A549 (cell line): Measurements from ENCODE around the gene F5. TPM values are rescaled to one million over a fixed set of nuclear protein-coding genes. Genes with fewer than 3 reads are reported as not detected.

Experiments used
- ATAC-seq, 2 experiments: fragments of 200-7000 bp in 1 of 2; fragments of >200 bp in 1 of 2; cut with Nextera tagmentation in 1 of 2; cut with Tn5 transposase in 1 of 2; 3 replicates each; pipeline versions ENCODE4 v1.8.0 to v1.9.1; 2018 to 2020; ENCODE audit warnings: mild to moderate bottlenecking in 1 of 2, moderate library complexity in 1 of 2
- CTCF ChIA-PET: fragments of 300-600 bp; sonication (Branson Sonifier 250); formaldehyde crosslinking; extraction: SDS; loops from one replicate; lab custom pipeline; 2021; ENCODE audit warnings: antibody characterized with exemption, inconsistent platforms; lab: Yijun Ruan, JAX
- POLR2A ChIA-PET: fragments of 350-600 bp; formaldehyde crosslinking; extraction: SDS; loops from one replicate; lab custom pipeline; 2021; ENCODE audit warnings: antibody characterized with exemption, inconsistent platforms; lab: Yijun Ruan, JAX
- DNase-seq, 2 experiments: peaks; one replicate each; pipeline versions ENCODE4 v3.0.0 to v3.0.0-alpha.2; 2011 to 2016; ENCODE audit warnings: low read depth in 1 of 2, low spot score in 1 of 2
- FAIRE-seq: peaks from 2 replicates; lab custom pipeline; 2011; peaks lifted over from hg19 to GRCh38; lab: Jason Lieb, UNC
- H3K27ac ChIP-seq, 2 experiments: fragments of >200 bp; sonication (Bioruptor Twin); formaldehyde crosslinking; 3 replicates each; pipeline ENCODE4 v1.5.1; 2016 to 2017
- H3K4me1 ChIP-seq: fragments of >200 bp; sonication (Bioruptor Twin); formaldehyde crosslinking; 3 replicates; pipeline ENCODE4 v1.6.1; 2016
- H3K4me2 ChIP-seq: fragments of >200 bp; sonication (Bioruptor Twin); formaldehyde crosslinking; 3 replicates; pipeline ENCODE4 v1.6.1; 2016
- H3K4me3 ChIP-seq: fragments of >200 bp; sonication (Bioruptor Twin); formaldehyde crosslinking; 3 replicates; pipeline ENCODE4 v1.5.1; 2016
- H3K9me3 ChIP-seq: fragments of >200 bp; sonication (Bioruptor Twin); formaldehyde crosslinking; 3 replicates; pipeline ENCODE4 v1.6.1; 2016
- CBX2 ChIP-seq: fragments of 200-600 bp; sonication (generic); IDR thresholded peaks from 2 replicates; pipeline ENCODE4 v1.6.1; 2016; ENCODE audit warnings: low read depth, mild to moderate bottlenecking, borderline replicate concordance
- EHMT2 ChIP-seq: fragments of 200-600 bp; sonication (generic); IDR thresholded peaks from 2 replicates; pipeline ENCODE4 v1.6.1; 2016; ENCODE audit warnings: antibody characterized with exemption, low read depth, mild to moderate bottlenecking, moderate library complexity
- EP300 ChIP-seq, 2 experiments: fragments of >200 bp; sonication (Bioruptor Twin); formaldehyde crosslinking; IDR thresholded peaks; 2 replicates in 1 of 2; 3 replicates in 1 of 2; pipeline ENCODE4 v1.6.1; 2016 to 2017
- FOSL2 ChIP-seq, 2 experiments: fragments of 450-650 bp in 1 of 2; fragments of >200 bp in 1 of 2; sonication (Bioruptor Twin) in 1 of 2; formaldehyde crosslinking; IDR thresholded peaks; 2 replicates each; pipeline versions ENCODE4 v1.5.0 to v1.6.1; 2016 to 2020; ENCODE audit warnings: mild to moderate bottlenecking in 1 of 2, moderate library complexity in 1 of 2
- FOXS1 ChIP-seq: fragments of 250-450 bp; sonication (Bioruptor Pico); IDR thresholded peaks from 2 replicates; pipeline ENCODE4 v1.5.0; 2020; ENCODE audit warnings: mild to moderate bottlenecking, moderate library complexity
- HOXA7 ChIP-seq: fragments of 250-450 bp; sonication (Bioruptor Pico); IDR thresholded peaks from 2 replicates; pipeline ENCODE4 v1.5.0; 2020; ENCODE audit warnings: mild to moderate bottlenecking, moderate library complexity
- HOXB13 ChIP-seq: fragments of 250-450 bp; sonication (Bioruptor Pico); IDR thresholded peaks from 2 replicates; pipeline ENCODE4 v1.5.0; 2020; ENCODE audit warnings: low read depth, mild to moderate bottlenecking, moderate library complexity
- JUN ChIP-seq, 2 experiments: fragments of >200 bp; sonication (Bioruptor Twin); formaldehyde crosslinking; IDR thresholded peaks; 2 replicates in 1 of 2; 3 replicates in 1 of 2; pipeline ENCODE4 v1.6.1; 2016 to 2017
- KDM1A ChIP-seq: fragments of 200-600 bp; sonication (generic); IDR thresholded peaks from 2 replicates; pipeline ENCODE4 v1.6.1; 2016; ENCODE audit warnings: low read depth, mild to moderate bottlenecking
- KDM5A ChIP-seq: fragments of 200-600 bp; sonication (generic); IDR thresholded peaks from 2 replicates; pipeline ENCODE4 v1.6.1; 2016; ENCODE audit warnings: antibody characterized with exemption, mild to moderate bottlenecking
- MAFK ChIP-seq: fragments of 450-650 bp; IDR thresholded peaks from 2 replicates; pipeline ENCODE4 v1.6.1; 2014; ENCODE audit not compliant: partially characterized antibody
- MAZ ChIP-seq: fragments of 150-350 bp; IDR thresholded peaks from 2 replicates; pipeline ENCODE4 v1.6.1; 2014; ENCODE audit warnings: antibody characterized with exemption, low read depth, low read length, borderline replicate concordance
- POLR2A ChIP-seq: IDR thresholded peaks from 2 replicates; pipeline ENCODE4 v1.6.1; 2012; ENCODE audit warnings: mild to moderate bottlenecking, low read length
- RARB ChIP-seq: fragments of 250-450 bp; sonication (Bioruptor Pico); IDR thresholded peaks from 2 replicates; pipeline ENCODE4 v1.8.0; 2021; ENCODE audit warnings: mild to moderate bottlenecking, moderate library complexity
- RFX5 ChIP-seq: fragments of 450-650 bp; IDR thresholded peaks from 2 replicates; pipeline ENCODE4 v1.7.1; 2014; ENCODE audit warnings: antibody characterized with exemption, mild to moderate bottlenecking, moderate library complexity
- SMC3 ChIP-seq: fragments of >200 bp; sonication (Bioruptor Twin); formaldehyde crosslinking; IDR thresholded peaks from 3 replicates; pipeline ENCODE4 v1.6.1; 2018; ENCODE audit warnings: inconsistent platforms
- SREBF2 ChIP-seq: fragments of 450-650 bp; IDR thresholded peaks from 2 replicates; pipeline ENCODE4 v1.6.1; 2014; ENCODE audit warnings: mild to moderate bottlenecking, moderate library complexity
- TP53 ChIP-seq: fragments of 250-450 bp; sonication (Bioruptor Pico); IDR thresholded peaks from 2 replicates; pipeline ENCODE4 v1.5.0; 2021; ENCODE audit warnings: mild to moderate bottlenecking, moderate library complexity
- ZC3H11A ChIP-seq: fragments of 450-650 bp; IDR thresholded peaks from 2 replicates; pipeline ENCODE4 v1.6.1; 2014; ENCODE audit warnings: antibody characterized with exemption, mild to moderate bottlenecking
- WGBS: methylation state at CpG from one replicate; pipeline ENCODE4 v1.1.6; 2017; ENCODE audit errors: missing lambda C conversion rate; 5-methylcytosine and 5-hydroxymethylcytosine counted together
- polyA plus RNA-seq, 4 experiments: library from polyadenylated mRNA; depleted of rRNA in 3 of 4; stranded (reverse); fragments of >200 nt; fragmentation: RNase III in 1 of 4; extraction: RNeasy Plus Mini Kit Qiagen cat#74134 plus additional on column Dnase treatment in 1 of 4; gene quantifications; 2 replicates in 3 of 4; 3 replicates in 1 of 4; pipeline ENCODE4 v1.2.3, GENCODE V29; 2011 to 2017
- TF ChIP-seq, protein P1 (sequence below): fragments of 250-450 bp; sonication (Bioruptor Pico); IDR thresholded peaks from 2 replicates; pipeline ENCODE4 v1.5.0; 2021; ENCODE audit warnings: mild to moderate bottlenecking, moderate library complexity, borderline replicate concordance
- TF ChIP-seq, protein P2 (sequence below): fragments of 150-350 bp; IDR thresholded peaks from 2 replicates; pipeline ENCODE4 v1.6.1; 2014; ENCODE audit warnings: low read depth, mild to moderate bottlenecking, low read length
- TF ChIP-seq, protein P3 (sequence below): IDR thresholded peaks from 2 replicates; pipeline ENCODE4 v1.6.1; 2012; ENCODE audit warnings: low read depth, borderline replicate concordance

Gene F5
- polyA plus RNA-seq, 2 of the 4 experiments (the other 2 are of a cell fraction), result 0.04 to 0.36 TPM

DNA sequence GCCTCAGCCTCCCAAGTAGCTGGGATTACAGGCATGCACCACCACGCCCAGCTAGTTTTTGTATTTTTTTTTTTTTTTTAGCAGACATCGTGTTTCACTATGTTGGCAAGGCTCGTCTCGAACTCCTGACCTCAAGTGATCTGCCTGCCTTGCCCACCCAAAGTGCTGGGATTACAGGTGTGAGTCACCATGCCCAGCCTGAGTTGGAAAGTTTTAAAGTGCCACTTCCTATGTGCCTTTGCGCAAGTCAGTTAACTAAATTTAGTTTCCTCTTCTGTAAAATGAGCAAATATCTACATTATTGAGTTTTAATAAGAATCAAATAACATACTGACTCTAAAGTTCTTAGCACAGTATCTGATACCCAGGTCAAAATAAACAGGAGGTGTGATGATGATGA is 112.9 kb downstream of the F5 start (continued):
- TF ChIP-seq MAFK (no peak), POLR2A (no peak)

DNA sequence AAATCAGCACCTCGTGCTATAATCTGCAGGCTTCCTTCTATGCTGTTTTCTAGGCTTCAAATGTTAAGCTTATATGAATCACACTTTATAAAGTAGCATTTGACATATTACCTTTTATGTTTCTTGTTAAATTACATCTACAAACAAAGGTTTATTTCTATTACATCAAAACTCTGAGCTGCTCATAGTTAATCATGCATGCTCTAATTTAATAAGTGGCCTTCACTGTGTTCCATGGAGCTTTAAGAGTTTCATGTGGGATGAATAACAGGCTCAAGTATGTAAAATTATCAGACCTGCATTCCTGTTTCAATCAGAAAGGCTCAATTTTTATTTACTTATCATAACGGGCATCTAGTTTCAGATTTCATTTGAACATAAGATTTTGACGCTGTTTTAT is 113.5 kb downstream of the F5 start:
- Histone ChIP-seq H3K4me3 (no peak overlapping the region), H3K27ac (no peak overlapping the region), H3K9me3 (no peaks in the 10 kb centered on the region), H3K4me2 (no peak overlapping the region), H3K4me1 (peaks cover 6% of the 10 kb centered on the region; the same call in 2 of the 3 replicates)
- TF ChIP-seq SREBF2, result no peak
- TF ChIP-seq, protein P1, sequence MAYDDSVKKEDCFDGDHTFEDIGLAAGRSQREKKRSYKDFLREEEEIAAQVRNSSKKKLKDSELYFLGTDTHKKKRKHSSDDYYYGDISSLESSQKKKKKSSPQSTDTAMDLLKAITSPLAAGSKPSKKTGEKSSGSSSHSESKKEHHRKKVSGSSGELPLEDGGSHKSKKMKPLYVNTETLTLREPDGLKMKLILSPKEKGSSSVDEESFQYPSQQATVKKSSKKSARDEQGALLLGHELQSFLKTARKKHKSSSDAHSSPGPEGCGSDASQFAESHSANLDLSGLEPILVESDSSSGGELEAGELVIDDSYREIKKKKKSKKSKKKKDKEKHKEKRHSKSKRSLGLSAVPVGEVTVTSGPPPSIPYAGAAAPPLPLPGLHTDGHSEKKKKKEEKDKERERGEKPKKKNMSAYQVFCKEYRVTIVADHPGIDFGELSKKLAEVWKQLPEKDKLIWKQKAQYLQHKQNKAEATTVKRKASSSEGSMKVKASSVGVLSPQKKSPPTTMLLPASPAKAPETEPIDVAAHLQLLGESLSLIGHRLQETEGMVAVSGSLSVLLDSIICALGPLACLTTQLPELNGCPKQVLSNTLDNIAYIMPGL, result no peak
- TF ChIP-seq HOXA7, result no peak
- no peak for TF ChIP-seq RARB
- no peak for TF ChIP-seq EHMT2
- no peak for TF ChIP-seq JUN (IDR thresholded peaks at IDR 0.05)
- TF ChIP-seq TP53 (CRISPR knock-in tag), result no peak
- no peak for TF ChIP-seq FOXS1 (CRISPR knock-in tag)
- TF ChIP-seq, protein P2, sequence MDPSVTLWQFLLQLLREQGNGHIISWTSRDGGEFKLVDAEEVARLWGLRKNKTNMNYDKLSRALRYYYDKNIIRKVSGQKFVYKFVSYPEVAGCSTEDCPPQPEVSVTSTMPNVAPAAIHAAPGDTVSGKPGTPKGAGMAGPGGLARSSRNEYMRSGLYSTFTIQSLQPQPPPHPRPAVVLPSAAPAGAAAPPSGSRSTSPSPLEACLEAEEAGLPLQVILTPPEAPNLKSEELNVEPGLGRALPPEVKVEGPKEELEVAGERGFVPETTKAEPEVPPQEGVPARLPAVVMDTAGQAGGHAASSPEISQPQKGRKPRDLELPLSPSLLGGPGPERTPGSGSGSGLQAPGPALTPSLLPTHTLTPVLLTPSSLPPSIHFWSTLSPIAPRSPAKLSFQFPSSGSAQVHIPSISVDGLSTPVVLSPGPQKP, result no peak
- TF ChIP-seq HOXB13 (CRISPR knock-in tag), result no peak
- TF ChIP-seq CBX2, result no peak
- no peak for TF ChIP-seq KDM5A
- TF ChIP-seq KDM1A, result no peak
- no peak for TF ChIP-seq EP300 (IDR thresholded peaks at IDR 0.05)
- no peak for TF ChIP-seq ZC3H11A
- TF ChIP-seq, protein P3, sequence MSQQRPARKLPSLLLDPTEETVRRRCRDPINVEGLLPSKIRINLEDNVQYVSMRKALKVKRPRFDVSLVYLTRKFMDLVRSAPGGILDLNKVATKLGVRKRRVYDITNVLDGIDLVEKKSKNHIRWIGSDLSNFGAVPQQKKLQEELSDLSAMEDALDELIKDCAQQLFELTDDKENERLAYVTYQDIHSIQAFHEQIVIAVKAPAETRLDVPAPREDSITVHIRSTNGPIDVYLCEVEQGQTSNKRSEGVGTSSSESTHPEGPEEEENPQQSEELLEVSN, result no peak
- no peak for TF ChIP-seq RFX5
- TF ChIP-seq SMC3, result no peak
- FAIRE-seq, result no peak
- ChIA-PET CTCF (interaction anchor here (0.9 to 1.7 kb wide), 3 partner anchors 9 to 73 kb away, joined by 3 to 4 read pairs (median 4); no protein-coding TSS in a partner anchor), POLR2A (interaction anchor here (1.7 kb wide), 1 partner anchor 13 kb away, joined by 4 read pairs; the partner anchor contains the start of gene SLC19A2)
- ATAC-seq, result no peak
- WGBS, result 89% methylated on average over 3 of the region's 3 CpGs
- DNase-seq, result no peak

DNA sequence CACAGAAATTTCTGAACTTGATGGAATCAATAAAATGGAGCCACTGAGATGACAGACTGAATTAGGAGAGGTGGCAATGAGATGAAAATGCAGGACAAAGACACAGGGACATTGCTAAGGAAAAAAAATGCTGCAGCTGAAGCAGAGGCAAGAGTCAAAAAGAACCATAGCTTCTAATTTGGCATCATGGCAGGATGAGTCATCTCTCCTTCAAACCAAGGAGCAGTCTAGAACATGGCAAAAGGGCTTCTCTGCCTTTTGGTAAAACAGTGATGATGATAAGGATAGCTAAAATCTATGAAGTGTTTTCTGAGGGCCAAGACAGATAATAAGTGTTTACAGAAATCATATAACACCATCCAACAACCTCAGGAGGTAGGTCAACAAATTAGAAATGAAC is 117.3 kb downstream of the F5 start:
- Histone ChIP-seq H3K27ac (no peak overlapping the region), H3K4me1 (peaks cover 6% of the 10 kb centered on the region; the same call in 2 of the 3 replicates), H3K9me3 (no peaks in the 10 kb centered on the region), H3K4me3 (no peak overlapping the region), H3K4me2 (no peak overlapping the region)
- POLR2A ChIA-PET, result no interaction called here
- DNase-seq, result no peak
- TF ChIP-seq FOSL2 (IDR thresholded peaks at IDR 0.05), result no peak
- TF ChIP-seq FOSL2 (CRISPR knock-in tag; IDR thresholded peaks at IDR 0.05), result peak; percentile 34; the same call in 1 of the 2 replicates
- no peak for TF ChIP-seq MAZ
- TF ChIP-seq, all 56 proteins: peak for 1
- no peak for FAIRE-seq
- no peak for ATAC-seq
- CTCF ChIA-PET, result interaction anchor here (0.7 to 3.5 kb wide), 4 partner anchors 11 to 81 kb away, joined by 3 to 16 read pairs (median 4); no protein-coding TSS in a partner anchor
